Measurements from ENCODE around the gene MYCBP2.
A peak's percentile ranks its signal among the peaks of the same experiment; 100 is the strongest.
"Not testable (repeated sequence)": the region's sequence is repeated elsewhere in the genome, so short reads cannot be mapped to it uniquely, and the experiment has no call there.

Gene MYCBP2

GRCh38 chr13:77338329-77338728 is 11.4 kb upstream of the MYCBP2 start:
- no peak for DNase-seq

- DNase-seq, result no peak
These were observed 10.3 kb upstream of the MYCBP2 start for GRCh38 chr13:77337159-77337558.

GRCh38 chr13:77335543-77335942 is 8.6 kb upstream of the MYCBP2 start:
- no peak for DNase-seq

- DNase-seq, result no peak
These were observed 6.7 kb upstream of the MYCBP2 start for GRCh38 chr13:77333594-77333993.

- DNase-seq, result no peak
These were observed 4.5 kb upstream of the MYCBP2 start for GRCh38 chr13:77331421-77331820.

GRCh38 chr13:77329911-77330584 is 3.2 kb upstream of the MYCBP2 start:
- no peak for DNase-seq

GRCh38 chr13:77329133-77329910 is 2.4 kb upstream of the MYCBP2 start:
- DNase-seq, result peak; percentile 92

GRCh38 chr13:77328819-77329132 is 1.9 kb upstream of the MYCBP2 start:
- DNase-seq, result no peak

GRCh38 chr13:77325371-77325980 is 1.4 kb downstream of the MYCBP2 start:
- DNase-seq, result no peak

- DNase-seq, result no peak
These were observed 3.0 kb downstream of the MYCBP2 start for GRCh38 chr13:77323858-77324257.

- DNase-seq, result no peak
These were observed 7.4 kb downstream of the MYCBP2 start for GRCh38 chr13:77319536-77319935.

GRCh38 chr13:77318741-77319140 is 8.2 kb downstream of the MYCBP2 start:
- DNase-seq, result no peak

GRCh38 chr13:77316430-77316829 is 10.5 kb downstream of the MYCBP2 start:
- DNase-seq, result no peak

- DNase-seq, result not testable (repeated sequence)
These were observed 11.4 kb downstream of the MYCBP2 start for GRCh38 chr13:77315509-77315908.

- no peak for DNase-seq
These were observed 13.0 kb downstream of the MYCBP2 start for GRCh38 chr13:77313923-77314322.

GRCh38 chr13:77312311-77312710 is 14.6 kb downstream of the MYCBP2 start:
- DNase-seq, result no peak

GRCh38 chr13:77310579-77311279 is 16.2 kb downstream of the MYCBP2 start:
- no peak for DNase-seq

- no peak for DNase-seq
These were observed 16.7 kb downstream of the MYCBP2 start for GRCh38 chr13:77310161-77310560.

- DNase-seq, result no peak
These were observed 17.6 kb downstream of the MYCBP2 start for GRCh38 chr13:77309254-77309653.

GRCh38 chr13:77306458-77306857 is 20.4 kb downstream of the MYCBP2 start:
- no peak for DNase-seq

GRCh38 chr13:77305266-77305665 is 21.6 kb downstream of the MYCBP2 start:
- no peak for DNase-seq

GRCh38 chr13:77300176-77301037 is 26.5 kb downstream of the MYCBP2 start:
- DNase-seq, result no peak

- DNase-seq, result no peak
These were observed 27.3 kb downstream of the MYCBP2 start for GRCh38 chr13:77299587-77299986.

Data from activated CD4-positive, alpha-beta T cell treated with anti-CD3 and anti-CD28 coated beads for 48 hours (primary cell).